Loucy (cell line): Measurements from ENCODE around the gene TSPEAR.

ENCODE experiments used
- H2AFZ ChIP-seq: fragments of 200-600 bp; sonication (generic); 2 replicates; pipeline ENCODE4 v1.6.0; 2016; ENCODE audit warnings: antibody characterized with exemption, mild to moderate bottlenecking, low read length, moderate library complexity
- H3F3A ChIP-seq: fragments of 200-600 bp; 2 replicates; pipeline ENCODE4 v1.6.0; 2016; ENCODE audit warnings: antibody characterized with exemption, low read depth, mild to moderate bottlenecking
- H3K27me3 ChIP-seq: fragments of 200-600 bp; sonication (generic); 2 replicates; pipeline ENCODE4 v1.6.1; 2014; ENCODE audit warnings: low read length, mild to moderate bottlenecking; ENCODE audit not compliant: insufficient read depth, poor library complexity, severe bottlenecking
- H3K36me3 ChIP-seq: fragments of 200-600 bp; sonication (generic); 2 replicates; pipeline ENCODE4 v1.6.1; 2016; ENCODE audit warnings: low read length; ENCODE audit not compliant: insufficient read depth
- H3K4me1 ChIP-seq: fragments of 200-600 bp; sonication (generic); 2 replicates; pipeline ENCODE4 v1.5.1; 2014; ENCODE audit warnings: low read length, mild to moderate bottlenecking; ENCODE audit not compliant: insufficient read depth, poor library complexity, severe bottlenecking
- H3K4me2 ChIP-seq: fragments of 200-600 bp; sonication (generic); 2 replicates; pipeline ENCODE4 v1.6.0; 2014; ENCODE audit warnings: antibody characterized with exemption, low read length, low read depth, mild to moderate bottlenecking; ENCODE audit not compliant: poor library complexity, severe bottlenecking
- H3K4me3 ChIP-seq: fragments of 200-600 bp; sonication (generic); 2 replicates; pipeline ENCODE4 v1.5.1; 2014; ENCODE audit warnings: low read length, mild to moderate bottlenecking, mixed read lengths; ENCODE audit not compliant: poor library complexity, severe bottlenecking
- H3K79me2 ChIP-seq: fragments of 200-600 bp; sonication (generic); 2 replicates; pipeline ENCODE4 v1.6.1; 2014; ENCODE audit warnings: low read length; ENCODE audit not compliant: insufficient read depth
- H3K9ac ChIP-seq: fragments of 200-600 bp; sonication (generic); 2 replicates; pipeline ENCODE4 v1.6.0; 2014; ENCODE audit warnings: mild to moderate bottlenecking, low read depth, low read length, moderate library complexity; ENCODE audit not compliant: poor library complexity, severe bottlenecking
- H3K9me2 ChIP-seq: fragments of 200-600 bp; sonication (generic); replicated peaks from 2 replicates; pipeline ENCODE4 v1.6.1; 2016; ENCODE audit warnings: low read depth, low read length, mixed read lengths
- H3K9me3 ChIP-seq: fragments of 200-600 bp; sonication (generic); 2 replicates; pipeline ENCODE4 v1.6.1; 2014; ENCODE audit warnings: mild to moderate bottlenecking, antibody characterized with exemption, low read length, low read depth; ENCODE audit not compliant: insufficient read depth
- H4K20me1 ChIP-seq: fragments of 200-600 bp; sonication (generic); 2 replicates; pipeline ENCODE4 v1.6.0; 2014; ENCODE audit warnings: antibody characterized with exemption, low read length, mild to moderate bottlenecking; ENCODE audit not compliant: insufficient read depth, poor library complexity, severe bottlenecking
- EZH2phosphoT487 ChIP-seq: fragments of 200-600 bp; IDR thresholded peaks from 2 replicates; pipeline ENCODE4 v1.6.1; 2018; ENCODE audit warnings: antibody characterized with exemption, mild to moderate bottlenecking, moderate library complexity, borderline replicate concordance
- TF ChIP-seq, protein P1 (sequence below): fragments of 200-600 bp; sonication (generic); conservative IDR thresholded peaks from 2 replicates; pipeline ENCODE4 v1.5.1; 2014; ENCODE audit warnings: mild to moderate bottlenecking, antibody characterized with exemption, low read length

Gene TSPEAR

DNA sequence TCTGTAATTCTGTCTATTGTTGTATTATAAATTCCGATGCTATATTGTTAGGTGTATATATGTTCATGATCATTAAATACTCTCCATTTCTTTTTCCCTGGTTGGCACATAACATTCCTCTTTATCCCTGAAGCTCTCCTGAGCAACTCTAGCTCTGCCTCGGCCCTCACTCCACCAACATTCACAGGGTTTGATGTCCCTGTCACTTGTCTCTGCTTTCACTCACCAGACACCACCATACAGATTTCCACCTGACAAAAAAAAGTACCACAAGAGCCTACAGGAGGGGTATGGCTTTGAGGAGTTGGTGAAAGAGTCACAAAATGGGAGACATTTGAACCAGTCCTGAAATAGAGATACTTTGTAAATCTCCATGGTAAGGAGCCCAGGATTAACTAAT, 8.8 kb upstream of the TSPEAR start:
- peaks cover 9% of the 10 kb centered on the region for H3K4me1 ChIP-seq
- no peaks in the 10 kb centered on the region for H4K20me1 ChIP-seq
- H3K9me2 ChIP-seq, result 0 out of 2 replicates have a peak, but pooled peaks cover 4% of the 10 kb centered on the region
- H3K9me3 ChIP-seq, result no peaks in the 10 kb centered on the region
- TF ChIP-seq, protein P1, sequence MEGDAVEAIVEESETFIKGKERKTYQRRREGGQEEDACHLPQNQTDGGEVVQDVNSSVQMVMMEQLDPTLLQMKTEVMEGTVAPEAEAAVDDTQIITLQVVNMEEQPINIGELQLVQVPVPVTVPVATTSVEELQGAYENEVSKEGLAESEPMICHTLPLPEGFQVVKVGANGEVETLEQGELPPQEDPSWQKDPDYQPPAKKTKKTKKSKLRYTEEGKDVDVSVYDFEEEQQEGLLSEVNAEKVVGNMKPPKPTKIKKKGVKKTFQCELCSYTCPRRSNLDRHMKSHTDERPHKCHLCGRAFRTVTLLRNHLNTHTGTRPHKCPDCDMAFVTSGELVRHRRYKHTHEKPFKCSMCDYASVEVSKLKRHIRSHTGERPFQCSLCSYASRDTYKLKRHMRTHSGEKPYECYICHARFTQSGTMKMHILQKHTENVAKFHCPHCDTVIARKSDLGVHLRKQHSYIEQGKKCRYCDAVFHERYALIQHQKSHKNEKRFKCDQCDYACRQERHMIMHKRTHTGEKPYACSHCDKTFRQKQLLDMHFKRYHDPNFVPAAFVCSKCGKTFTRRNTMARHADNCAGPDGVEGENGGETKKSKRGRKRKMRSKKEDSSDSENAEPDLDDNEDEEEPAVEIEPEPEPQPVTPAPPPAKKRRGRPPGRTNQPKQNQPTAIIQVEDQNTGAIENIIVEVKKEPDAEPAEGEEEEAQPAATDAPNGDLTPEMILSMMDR, result no peak
- no peak for TF ChIP-seq EZH2phosphoT487
- no peaks in the 10 kb centered on the region for H3K79me2 ChIP-seq
- H3F3A ChIP-seq, result no peaks in the 10 kb centered on the region
- H3K4me2 ChIP-seq, result no peak overlapping the region
- no peaks in the 10 kb centered on the region for H3K27me3 ChIP-seq
- no peaks in the 10 kb centered on the region for H3K36me3 ChIP-seq
- no peak overlapping the region for H2AFZ ChIP-seq
- no peak overlapping the region for H3K9ac ChIP-seq
- no peak overlapping the region for H3K4me3 ChIP-seq

DNA sequence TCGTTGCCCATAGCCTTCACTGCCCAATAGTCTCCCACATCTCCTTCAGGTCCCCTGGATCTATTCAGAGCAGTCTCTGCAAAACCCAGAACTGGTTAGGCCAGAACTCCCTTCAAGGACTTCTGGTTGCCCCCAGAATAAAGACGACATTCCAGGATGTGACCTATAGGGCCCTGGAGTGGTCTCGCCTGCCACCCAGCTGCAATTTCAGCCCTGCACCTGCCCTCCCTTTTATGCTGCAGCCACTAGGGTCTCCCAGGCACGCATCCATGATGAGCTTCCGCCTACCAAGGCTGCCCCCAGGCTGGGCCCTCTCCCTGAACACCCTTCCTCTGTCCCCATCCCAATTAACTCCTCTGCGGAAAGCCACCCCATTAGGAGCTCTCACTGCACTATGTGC, 7.2 kb upstream of the TSPEAR start:
- Histone ChIP-seq H3K79me2 (no peaks in the 10 kb centered on the region), H3K4me1 (peaks cover 9% of the 10 kb centered on the region), H3K9me3 (no peaks in the 10 kb centered on the region), H2AFZ (no peak overlapping the region), H4K20me1 (no peaks in the 10 kb centered on the region), H3K4me2 (no peak overlapping the region), H3K9ac (no peak overlapping the region), H3F3A (no peaks in the 10 kb centered on the region), H3K27me3 (no peaks in the 10 kb centered on the region), H3K36me3 (no peaks in the 10 kb centered on the region), H3K9me2 (0 out of 2 replicates have a peak, but pooled peaks cover 4% of the 10 kb centered on the region), H3K4me3 (no peak overlapping the region)
- TF ChIP-seq, protein P1, result no peak
- no peak for TF ChIP-seq EZH2phosphoT487

DNA sequence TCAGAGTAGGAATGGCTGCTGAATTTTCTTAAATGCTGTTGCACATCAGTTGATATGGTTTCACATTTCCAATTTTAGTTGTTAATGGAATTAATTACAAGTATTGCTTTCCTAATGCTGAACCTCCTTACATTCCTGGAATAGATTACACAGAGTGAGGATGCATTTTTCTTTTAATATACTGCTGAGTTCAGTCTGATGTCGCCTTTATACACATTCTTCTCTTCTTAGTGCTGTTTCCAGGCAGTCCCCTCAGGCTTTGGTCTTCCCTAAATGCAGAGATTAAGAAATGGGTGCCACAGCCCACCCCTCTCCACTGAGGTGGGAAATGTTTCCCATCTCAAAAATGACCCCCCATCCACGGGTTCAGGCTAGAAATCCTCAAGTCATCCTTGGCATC, 6.7 kb upstream of the TSPEAR start:
- no peak overlapping the region for H3K4me3 ChIP-seq
- no peaks in the 10 kb centered on the region for H3K9me3 ChIP-seq
- TF ChIP-seq, protein P1, result no peak
- TF ChIP-seq EZH2phosphoT487, result no peak
- no peaks in the 10 kb centered on the region for H3K79me2 ChIP-seq
- no peak overlapping the region for H3K4me2 ChIP-seq
- no peaks in the 10 kb centered on the region for H3F3A ChIP-seq
- H3K36me3 ChIP-seq, result no peaks in the 10 kb centered on the region
- H2AFZ ChIP-seq, result no peak overlapping the region
- no peaks in the 10 kb centered on the region for H4K20me1 ChIP-seq
- H3K9ac ChIP-seq, result no peak overlapping the region
- H3K27me3 ChIP-seq, result no peaks in the 10 kb centered on the region
- H3K9me2 ChIP-seq, result 0 out of 2 replicates have a peak, but pooled peaks cover 4% of the 10 kb centered on the region
- H3K4me1 ChIP-seq, result peaks cover 7% of the 10 kb centered on the region
